Choroid plexus epithelial cell (primary cell): ENCODE measurements around the gene HIPK3.
A peak's percentile ranks its signal among the peaks of the same experiment; 100 is the strongest.

Experiments used
- DNase-seq: peaks from one replicate; pipeline ENCODE4 v3.0.0-alpha.2; 2010; ENCODE audit warnings: low read depth
- H3K4me3 ChIP-seq: 2 replicates; pipeline ENCODE4 v1.5.1; 2011; ENCODE audit warnings: low read depth, mild to moderate bottlenecking, control low read depth, low read length, moderate library complexity
- CTCF ChIP-seq: conservative IDR thresholded peaks from 2 replicates; pipeline ENCODE4 v1.5.1; 2011; ENCODE audit warnings: low read depth, mild to moderate bottlenecking, control low read depth, inconsistent platforms, low read length, moderate library complexity

The HIPK3 gene

DNA sequence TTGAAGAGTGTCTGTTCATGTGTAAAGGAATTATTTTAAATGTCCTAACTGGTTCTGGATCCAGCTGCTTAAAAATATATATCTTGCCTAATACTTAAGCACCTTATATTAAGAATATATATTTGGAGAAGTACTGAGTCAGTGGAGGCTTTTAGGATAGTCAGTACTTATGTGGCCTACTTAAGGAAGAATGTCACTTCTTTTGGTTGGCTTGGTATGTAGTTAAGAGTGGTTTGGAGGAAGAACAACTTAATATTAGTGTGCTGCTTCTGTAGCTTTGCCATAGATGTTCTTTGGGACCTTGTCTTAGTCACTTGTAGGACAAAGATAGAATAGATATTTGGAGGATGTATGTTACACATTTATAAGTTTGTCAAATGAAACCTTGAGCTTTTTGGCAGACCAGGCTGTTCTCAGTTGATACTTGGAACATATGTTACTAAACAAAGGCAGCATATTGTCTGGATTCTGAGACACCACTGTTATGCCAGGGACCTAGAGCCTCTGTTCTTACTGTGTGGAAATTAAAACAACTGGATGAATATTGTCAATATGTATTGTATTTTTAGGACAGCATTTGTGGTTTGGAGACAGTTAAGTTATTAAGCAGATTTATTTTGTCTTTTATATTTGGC, 4.9 kb downstream of the HIPK3 start:
- TF ChIP-seq CTCF, result no peak
- H3K4me3 ChIP-seq, result no peak overlapping the region
- peak; percentile 23 for DNase-seq

- no peak for TF ChIP-seq CTCF
- H3K4me3 ChIP-seq, result no peak overlapping the region
- DNase-seq, result no peak
These were observed 6.4 kb downstream of the HIPK3 start for GRCh38 chr11:33263549-33263948.

DNA sequence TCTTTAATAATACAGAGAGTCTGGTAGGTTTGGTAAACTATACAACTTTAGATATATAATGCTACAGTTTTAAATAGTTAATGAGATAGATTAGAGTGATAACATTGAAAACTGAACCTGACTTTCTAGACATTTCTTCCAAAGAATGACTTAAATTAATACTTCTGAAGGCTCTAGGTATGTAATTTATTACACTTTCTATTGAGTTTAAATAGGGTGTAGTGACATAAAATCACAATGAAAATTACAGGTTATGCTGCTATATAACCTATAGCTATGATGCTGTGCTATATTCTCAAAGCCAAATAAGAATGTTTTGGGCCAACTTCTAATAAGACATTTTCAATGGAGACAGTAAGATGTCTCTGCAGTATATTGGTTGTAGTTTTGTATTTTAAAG, 7.7 kb downstream of the HIPK3 start:
- TF ChIP-seq CTCF, result no peak
- no peak overlapping the region for H3K4me3 ChIP-seq
- DNase-seq, result no peak

DNA sequence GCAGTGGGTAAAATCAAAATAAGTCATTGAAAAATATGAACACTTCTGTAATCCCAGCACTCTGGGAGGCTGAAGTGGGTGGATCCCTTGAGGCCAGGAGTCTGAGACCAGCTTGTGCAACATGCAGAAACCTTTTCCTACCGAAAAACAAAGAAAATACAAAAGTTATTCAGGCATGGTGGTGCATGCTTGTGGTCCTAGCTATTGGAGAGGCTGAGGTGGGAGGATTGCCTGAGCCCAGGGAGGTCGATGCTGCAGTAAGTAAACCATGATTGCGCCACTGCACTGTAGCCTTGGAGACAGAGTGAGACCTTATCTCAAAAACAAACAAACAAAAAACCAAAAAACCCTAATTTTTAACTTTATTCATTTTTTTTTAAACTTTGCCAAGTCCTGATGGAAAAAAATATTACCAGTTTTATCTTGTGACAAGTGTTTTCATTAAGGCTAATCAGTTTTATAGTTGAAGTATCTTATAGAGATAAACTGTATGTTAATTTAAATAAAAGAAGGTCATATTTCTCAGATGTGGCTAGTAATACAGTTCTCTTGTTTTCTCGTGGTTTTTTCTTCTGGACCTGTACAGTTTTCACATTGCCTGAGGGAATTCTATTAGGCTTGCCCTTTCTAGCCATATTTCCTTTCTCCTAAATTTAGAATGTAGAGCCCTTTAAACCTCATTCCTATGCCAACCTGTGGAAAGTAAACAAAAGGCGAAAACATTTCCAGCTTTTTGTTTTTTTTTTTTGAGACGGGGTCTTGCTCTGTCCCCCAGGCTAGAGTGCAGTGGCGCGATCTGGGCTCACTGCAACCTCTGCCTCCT, 9.4 kb downstream of the HIPK3 start:
- no peak for TF ChIP-seq CTCF
- peak; percentile 91 for DNase-seq
- no peak overlapping the region for H3K4me3 ChIP-seq

- no peak for TF ChIP-seq CTCF
- peak; percentile 27 for DNase-seq
- H3K4me3 ChIP-seq, result no peak overlapping the region
These were observed 11.9 kb downstream of the HIPK3 start for GRCh38 chr11:33268945-33269540.

DNA sequence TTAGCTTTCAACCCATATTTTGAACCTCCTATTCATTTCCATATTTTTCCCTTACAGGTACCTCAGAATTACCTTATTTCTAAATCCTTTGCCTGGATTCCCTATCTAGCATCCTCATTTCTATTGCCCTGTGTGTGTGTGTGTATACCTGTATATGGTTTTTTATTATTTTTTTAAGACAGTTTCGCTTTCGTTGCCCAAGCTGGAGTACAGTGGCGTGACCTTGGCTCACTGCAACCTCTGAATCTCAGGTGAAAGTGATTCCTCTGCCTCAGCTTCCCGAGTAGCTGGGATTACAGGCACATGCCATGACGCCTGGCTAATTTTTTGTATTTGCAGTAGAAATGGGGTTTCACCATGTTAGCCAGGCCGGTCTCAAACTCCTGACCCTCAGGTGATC, 12.6 kb downstream of the HIPK3 start:
- H3K4me3 ChIP-seq, result no peak overlapping the region
- TF ChIP-seq CTCF, result no peak
- DNase-seq, result no peak
